Body of pancreas (tissue), 4 donors: ENCODE data around the gene GOLGA8J.

ENCODE experiments used
- CTCF ChIP-seq, 7 experiments: fragments of 450-650 bp in 4 of 7; fragments of 200-600 bp in 3 of 7; sonication (generic) in 3 of 7; IDR thresholded peaks; one replicate each; pipeline ENCODE4 v1.5.1; 2016 to 2019; ENCODE audit warnings: antibody characterized with exemption in 7 of 7
- POLR2A ChIP-seq, 3 donors: fragments of 450-650 bp; IDR thresholded peaks; one replicate each; pipeline ENCODE4 v1.6.1; 2016; ENCODE audit warnings: antibody characterized with exemption in 3 of 3, mild to moderate bottlenecking in 2 of 3

- no peak for TF ChIP-seq CTCF (IDR thresholded peaks at IDR 0.05)
- no peak for TF ChIP-seq POLR2A (IDR thresholded peaks at IDR 0.05)
Observed at GRCh38 chr15:30068326-30068725, 14.4 kb upstream of the GOLGA8J start.
